Body of pancreas (tissue), 4 donors: ENCODE measurements around the gene ICA1L. TPM values are rescaled to one million over a fixed set of nuclear protein-coding genes. Genes with fewer than 3 reads are reported as not detected.

Experiments used
- ATAC-seq: fragments of 150-250 bp; one replicate; pipeline ENCODE4 v1.9.1; 2016
- DNase-seq, 4 donors: peaks; one replicate each; pipeline ENCODE4 v3.0.0-alpha.2; 2019
- H3K27ac ChIP-seq, 4 donors: fragments of 200-600 bp; sonication (generic); 1 replicate in 3 of 4; 2 replicates in 1 of 4; pipeline versions ENCODE4 v1.5.1 to v1.6.1; 2016 to 2019; ENCODE audit warnings: mild to moderate bottlenecking in 1 of 4, mixed read lengths in 1 of 4, moderate library complexity in 1 of 4
- H3K27me3 ChIP-seq, 2 donors: fragments of 200-600 bp; sonication (generic); one replicate each; pipeline ENCODE4 v1.6.0; 2016; ENCODE audit warnings: mild to moderate bottlenecking in 1 of 2
- H3K36me3 ChIP-seq, 2 donors: fragments of 200-600 bp; sonication (generic); replicated peaks in 1 of 2; 2 replicates each; pipeline ENCODE4 v1.5.1; 2016; ENCODE audit warnings: low read depth in 2 of 2; ENCODE audit not compliant: insufficient read depth in 1 of 2
- H3K4me1 ChIP-seq: fragments of 200-600 bp; sonication (generic); one replicate; pipeline ENCODE4 v1.6.0; 2016
- H3K4me3 ChIP-seq, 2 donors: fragments of 200-600 bp; sonication (generic); 1 replicate in 1 of 2; 2 replicates in 1 of 2; pipeline ENCODE4 v1.5.1; 2016 to 2019
- H3K9me3 ChIP-seq, 3 donors: fragments of 200-600 bp; sonication (generic); 1 replicate in 2 of 3; 2 replicates in 1 of 3; pipeline ENCODE4 v1.5.1; 2016
- CTCF ChIP-seq, 7 experiments: fragments of 450-650 bp in 4 of 7; fragments of 200-600 bp in 3 of 7; sonication (generic) in 3 of 7; IDR thresholded peaks; one replicate each; pipeline ENCODE4 v1.5.1; 2016 to 2019; ENCODE audit warnings: antibody characterized with exemption in 7 of 7
- POLR2A ChIP-seq, 3 donors: fragments of 450-650 bp; IDR thresholded peaks; one replicate each; pipeline ENCODE4 v1.6.1; 2016; ENCODE audit warnings: antibody characterized with exemption in 3 of 3, mild to moderate bottlenecking in 2 of 3
- WGBS, 2 donors: methylation state at CpG; one replicate each; pipeline ENCODE4 v1.1.5; 2017; 5-methylcytosine and 5-hydroxymethylcytosine counted together
- intact Hi-C: fragments of 100-400 bp; cut with DNase I; formaldehyde crosslinking; loops from one replicate; pipeline ENCODE4 v1.15.1; 2023
- total RNA-seq, 2 donors: library from RNA; depleted of rRNA; stranded (reverse); fragments of >200 nt; gene quantifications; one replicate each; pipeline ENCODE4 v1.1.0, GENCODE V29; 2016

Gene ICA1L
- total RNA-seq, 2 donors from 2014 or later: 6.7 to 34.6 TPM

- no peak overlapping the region for H3K4me3 ChIP-seq
- no peaks in the 10 kb centered on the region for H3K9me3 ChIP-seq
- no peaks in the 10 kb centered on the region for H3K4me1 ChIP-seq
- no peaks in the 10 kb centered on the region for H3K27me3 ChIP-seq
- 84 to 92% methylated on average over 4 to 5 of the region's 5 CpGs for WGBS, 2 donors
- ATAC-seq (no peak), DNase-seq (no peak)
- no peak overlapping the region for H3K27ac ChIP-seq
- intact Hi-C loops: no loop called here
- TF ChIP-seq POLR2A (IDR thresholded peaks at IDR 0.05) (no peak), CTCF (IDR thresholded peaks at IDR 0.05) (no peak)
- H3K36me3 ChIP-seq: no peaks in the 10 kb centered on the region
Observed at GRCh38 chr2:202765436-202765835, 106.1 kb downstream of the ICA1L start.

GRCh38 chr2:202764991-202765390, 106.6 kb downstream of the ICA1L start:
- Histone ChIP-seq H3K27ac (no peak overlapping the region), H3K36me3 (no peaks in the 10 kb centered on the region), H3K4me3 (no peak overlapping the region), H3K9me3 (no peaks in the 10 kb centered on the region), H3K4me1 (no peaks in the 10 kb centered on the region), H3K27me3 (no peaks in the 10 kb centered on the region)
- DNase-seq (no peak), ATAC-seq (no peak)
- TF ChIP-seq CTCF (IDR thresholded peaks at IDR 0.05) (no peak), POLR2A (IDR thresholded peaks at IDR 0.05) (no peak)
- intact Hi-C loops: no loop called here
- 82 to 89% methylated on average over 3 of the region's 3 CpGs for WGBS, 2 donors

- no peak for ATAC-seq
- Histone ChIP-seq H3K27ac (no peak overlapping the region), H3K27me3 (no peaks in the 10 kb centered on the region), H3K4me3 (no peak overlapping the region), H3K9me3 (no peaks in the 10 kb centered on the region), H3K36me3 (no peaks in the 10 kb centered on the region), H3K4me1 (peaks cover 4% of the 10 kb centered on the region)
- intact Hi-C loops: no loop called here
- TF ChIP-seq POLR2A (IDR thresholded peaks at IDR 0.05) (no peak), CTCF (IDR thresholded peaks at IDR 0.05) (no peak)
- DNase-seq: no peak
- WGBS, 2 donors: 95 to 100% methylated on average over 1 of the region's 1 CpG
Observed at GRCh38 chr2:202763916-202764315, 107.7 kb downstream of the ICA1L start.

GRCh38 chr2:202762556-202762955, 109.0 kb downstream of the ICA1L start:
- Histone ChIP-seq H3K27me3 (no peaks in the 10 kb centered on the region), H3K9me3 (no peaks in the 10 kb centered on the region), H3K4me3 (no peak overlapping the region), H3K36me3 (no peaks in the 10 kb centered on the region), H3K27ac (no peak overlapping the region), H3K4me1 (peaks cover 12% of the 10 kb centered on the region)
- DNase-seq (no peak), ATAC-seq (no peak)
- 53 to 81% methylated on average over 4 of the region's 4 CpGs for WGBS, 2 donors
- intact Hi-C loops: no loop called here
- TF ChIP-seq CTCF (IDR thresholded peaks at IDR 0.05): no peak
- no peak for TF ChIP-seq POLR2A (IDR thresholded peaks at IDR 0.05)

- H3K4me3 ChIP-seq: no peak overlapping the region
- no peaks in the 10 kb centered on the region for H3K27me3 ChIP-seq
- WGBS, 2 donors: 83 to 85% methylated on average over 2 of the region's 2 CpGs
- intact Hi-C loops: no loop called here
- H3K27ac ChIP-seq: no peak overlapping the region
- peaks cover 12% of the 10 kb centered on the region for H3K4me1 ChIP-seq
- DNase-seq: no peak
- no peak for ATAC-seq
- no peaks in the 10 kb centered on the region for H3K36me3 ChIP-seq
- no peak for TF ChIP-seq CTCF (IDR thresholded peaks at IDR 0.05)
- TF ChIP-seq POLR2A (IDR thresholded peaks at IDR 0.05): no peak
- H3K9me3 ChIP-seq: no peaks in the 10 kb centered on the region
Observed at GRCh38 chr2:202760848-202761247, 110.7 kb downstream of the ICA1L start.
